AG04449 (cell line): ENCODE results near the gene AKR1C4.
"Not testable (repeated sequence)": the region's sequence is repeated elsewhere in the genome, so short reads cannot be mapped to it uniquely, and the experiment has no call there.

ENCODE experiments used
- CTCF ChIA-PET: fragments of 350-600 bp; formaldehyde crosslinking; extraction: SDS; loops from one replicate; lab custom pipeline; 2021; ENCODE audit warnings: antibody characterized with exemption; lab: Yijun Ruan, JAX
- POLR2A ChIA-PET: fragments of 400-600, 350-600 bp; formaldehyde crosslinking; extraction: SDS; loops from one replicate; lab custom pipeline; 2020; ENCODE audit warnings: antibody characterized with exemption, inconsistent platforms; lab: Yijun Ruan, JAX
- DNase-seq: peaks from one replicate; pipeline ENCODE4 v3.0.0-alpha.2; 2010; ENCODE audit warnings: low read depth, low spot score
- H3K4me3 ChIP-seq: 2 replicates; pipeline ENCODE4 v1.5.1; 2011; ENCODE audit warnings: low read depth, mild to moderate bottlenecking, control low read depth, low read length
- TF ChIP-seq, protein P1 (sequence below): IDR thresholded peaks from one replicate; pipeline ENCODE4 v1.5.1; 2011; ENCODE audit warnings: mild to moderate bottlenecking, moderate library complexity, low read length, control low read depth, inconsistent platforms; ENCODE audit not compliant: insufficient read depth; ENCODE audit errors: missing control alignments

The AKR1C4 gene

GRCh38 chr10:5243521-5243987, 46.9 kb downstream of the AKR1C4 start:
- CTCF ChIA-PET: no interaction called here
- no peak for DNase-seq
- POLR2A ChIA-PET: no interaction called here
- no peak overlapping the region for H3K4me3 ChIP-seq
- TF ChIP-seq, protein P1, sequence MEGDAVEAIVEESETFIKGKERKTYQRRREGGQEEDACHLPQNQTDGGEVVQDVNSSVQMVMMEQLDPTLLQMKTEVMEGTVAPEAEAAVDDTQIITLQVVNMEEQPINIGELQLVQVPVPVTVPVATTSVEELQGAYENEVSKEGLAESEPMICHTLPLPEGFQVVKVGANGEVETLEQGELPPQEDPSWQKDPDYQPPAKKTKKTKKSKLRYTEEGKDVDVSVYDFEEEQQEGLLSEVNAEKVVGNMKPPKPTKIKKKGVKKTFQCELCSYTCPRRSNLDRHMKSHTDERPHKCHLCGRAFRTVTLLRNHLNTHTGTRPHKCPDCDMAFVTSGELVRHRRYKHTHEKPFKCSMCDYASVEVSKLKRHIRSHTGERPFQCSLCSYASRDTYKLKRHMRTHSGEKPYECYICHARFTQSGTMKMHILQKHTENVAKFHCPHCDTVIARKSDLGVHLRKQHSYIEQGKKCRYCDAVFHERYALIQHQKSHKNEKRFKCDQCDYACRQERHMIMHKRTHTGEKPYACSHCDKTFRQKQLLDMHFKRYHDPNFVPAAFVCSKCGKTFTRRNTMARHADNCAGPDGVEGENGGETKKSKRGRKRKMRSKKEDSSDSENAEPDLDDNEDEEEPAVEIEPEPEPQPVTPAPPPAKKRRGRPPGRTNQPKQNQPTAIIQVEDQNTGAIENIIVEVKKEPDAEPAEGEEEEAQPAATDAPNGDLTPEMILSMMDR: no peak

DNA sequence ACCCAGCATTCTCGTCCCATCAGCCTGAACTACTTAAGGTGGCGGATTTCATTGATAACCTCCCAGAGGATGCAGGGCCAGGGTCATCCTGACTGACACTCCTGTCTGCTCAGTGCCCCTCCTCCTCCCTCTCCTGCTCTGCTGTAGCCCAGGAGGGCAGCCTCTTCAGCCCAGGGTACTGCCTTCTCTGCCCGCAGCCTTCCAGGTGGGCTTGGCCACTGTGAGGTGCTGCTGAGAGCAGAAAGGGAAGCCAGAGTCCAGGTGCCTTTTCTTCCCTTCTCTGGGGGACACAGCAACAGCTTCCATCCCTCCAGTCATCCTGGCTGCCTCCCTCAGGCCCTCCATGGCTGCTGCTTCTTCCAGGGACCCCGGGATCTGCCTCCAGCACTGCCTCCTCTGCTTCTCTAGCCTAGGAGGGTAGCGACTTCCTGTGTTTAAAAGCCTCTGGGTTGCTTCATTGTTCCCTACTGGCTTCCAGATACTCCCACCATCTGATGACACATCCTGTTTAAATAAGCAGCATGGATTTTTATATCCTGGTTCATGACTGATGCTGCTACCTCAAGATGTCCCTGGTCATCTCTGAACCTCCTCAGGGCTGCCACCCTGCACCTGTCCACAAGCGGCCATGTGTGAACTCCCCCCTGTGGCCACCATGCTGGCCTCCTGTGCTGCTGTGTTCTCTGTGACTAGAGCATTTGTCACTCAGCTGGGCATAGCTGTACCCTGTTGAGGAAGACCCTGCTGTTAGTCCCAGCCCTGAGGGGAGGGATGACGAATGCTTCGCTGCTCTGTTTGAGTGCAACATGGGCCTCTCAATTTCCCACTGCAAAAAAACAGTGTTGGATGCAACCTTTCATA, 55.8 kb downstream of the AKR1C4 start:
- ChIA-PET POLR2A (no interaction called here), CTCF (no interaction called here)
- no peak for DNase-seq
- no peak overlapping the region for H3K4me3 ChIP-seq
- TF ChIP-seq, protein P1: no peak

- TF ChIP-seq, protein P1: no peak
- ChIA-PET POLR2A (no interaction called here), CTCF (no interaction called here)
- H3K4me3 ChIP-seq: no peak overlapping the region
- no peak for DNase-seq
Observed at GRCh38 chr10:5254488-5254887, 57.9 kb downstream of the AKR1C4 start.

DNA sequence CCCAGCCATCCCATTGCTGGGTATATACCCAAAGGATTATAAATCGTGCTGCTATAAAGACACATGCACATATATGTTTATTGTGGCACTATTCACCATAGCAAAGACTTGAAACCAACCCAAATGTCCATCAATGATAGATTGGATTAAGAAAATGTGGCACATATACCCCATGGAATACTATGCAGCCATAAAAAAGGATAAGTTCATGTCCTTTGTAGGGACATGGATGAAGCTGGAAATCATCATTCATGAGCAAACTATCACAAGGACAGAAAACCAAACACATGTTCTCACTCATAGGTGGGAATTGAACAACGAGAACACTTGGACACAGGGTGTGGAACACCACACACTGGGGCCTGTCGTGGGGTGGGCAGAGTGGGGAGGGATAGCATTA, 61.1 kb downstream of the AKR1C4 start:
- DNase-seq, H3K4me3 ChIP-seq, POLR2A ChIA-PET, CTCF ChIA-PET: not testable (repeated sequence)

GRCh38 chr10:5259132-5259951, 62.7 kb downstream of the AKR1C4 start:
- H3K4me3 ChIP-seq: no peak overlapping the region
- ChIA-PET CTCF (interaction anchor here (1.8 kb wide), 1 partner anchor 24 kb away, joined by 6 read pairs; no protein-coding TSS in a partner anchor), POLR2A (no interaction called here)
- no peak for DNase-seq
- TF ChIP-seq, protein P1: no peak

DNA sequence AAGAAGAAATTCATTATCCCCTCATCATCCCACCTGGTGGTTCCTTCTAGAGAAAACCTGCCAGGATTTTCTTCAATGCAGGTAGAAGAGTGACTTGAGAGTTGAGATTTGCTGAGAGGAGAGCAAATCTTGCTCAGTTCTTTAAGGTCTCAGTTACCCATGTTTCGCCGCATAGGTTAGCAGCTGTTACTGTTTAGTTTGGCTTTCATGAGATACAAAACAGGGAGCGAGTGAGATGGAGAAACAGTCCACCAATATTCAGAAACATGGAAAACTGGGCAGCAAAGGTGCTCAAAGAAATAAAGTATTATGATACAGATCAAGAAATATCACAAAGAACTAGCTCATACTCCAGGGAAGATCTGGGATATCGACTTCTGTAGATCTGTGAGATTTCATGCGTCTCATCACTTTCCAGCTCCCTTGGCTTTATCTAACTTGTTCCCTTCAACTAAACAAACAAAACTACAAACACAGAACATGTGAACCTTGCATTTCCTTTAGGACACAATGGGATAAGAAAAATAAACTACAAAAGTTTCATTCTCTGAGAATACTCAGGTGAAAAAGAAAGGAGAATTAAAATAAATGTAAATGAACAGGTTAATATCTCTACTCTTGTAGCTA, 63.4 kb downstream of the AKR1C4 start:
- ChIA-PET POLR2A (no interaction called here), CTCF (interaction anchor here (1.8 kb wide), 1 partner anchor 24 kb away, joined by 6 read pairs; no protein-coding TSS in a partner anchor)
- H3K4me3 ChIP-seq: no peak overlapping the region
- DNase-seq: no peak
- TF ChIP-seq, protein P1: no peak
